Choroid plexus epithelial cell (primary cell): ENCODE data around the gene HOMER3.
"Not testable (repeated sequence)": the region's sequence is repeated elsewhere in the genome, so short reads cannot be mapped to it uniquely, and the experiment has no call there.

Experiments
- DNase-seq: peaks from one replicate; pipeline ENCODE4 v3.0.0-alpha.2; 2010; ENCODE audit warnings: low read depth
- H3K4me3 ChIP-seq: 2 replicates; pipeline ENCODE4 v1.5.1; 2011; ENCODE audit warnings: low read depth, mild to moderate bottlenecking, control low read depth, low read length, moderate library complexity
- CTCF ChIP-seq: conservative IDR thresholded peaks from 2 replicates; pipeline ENCODE4 v1.5.1; 2011; ENCODE audit warnings: low read depth, mild to moderate bottlenecking, control low read depth, inconsistent platforms, low read length, moderate library complexity

Gene HOMER3

DNA sequence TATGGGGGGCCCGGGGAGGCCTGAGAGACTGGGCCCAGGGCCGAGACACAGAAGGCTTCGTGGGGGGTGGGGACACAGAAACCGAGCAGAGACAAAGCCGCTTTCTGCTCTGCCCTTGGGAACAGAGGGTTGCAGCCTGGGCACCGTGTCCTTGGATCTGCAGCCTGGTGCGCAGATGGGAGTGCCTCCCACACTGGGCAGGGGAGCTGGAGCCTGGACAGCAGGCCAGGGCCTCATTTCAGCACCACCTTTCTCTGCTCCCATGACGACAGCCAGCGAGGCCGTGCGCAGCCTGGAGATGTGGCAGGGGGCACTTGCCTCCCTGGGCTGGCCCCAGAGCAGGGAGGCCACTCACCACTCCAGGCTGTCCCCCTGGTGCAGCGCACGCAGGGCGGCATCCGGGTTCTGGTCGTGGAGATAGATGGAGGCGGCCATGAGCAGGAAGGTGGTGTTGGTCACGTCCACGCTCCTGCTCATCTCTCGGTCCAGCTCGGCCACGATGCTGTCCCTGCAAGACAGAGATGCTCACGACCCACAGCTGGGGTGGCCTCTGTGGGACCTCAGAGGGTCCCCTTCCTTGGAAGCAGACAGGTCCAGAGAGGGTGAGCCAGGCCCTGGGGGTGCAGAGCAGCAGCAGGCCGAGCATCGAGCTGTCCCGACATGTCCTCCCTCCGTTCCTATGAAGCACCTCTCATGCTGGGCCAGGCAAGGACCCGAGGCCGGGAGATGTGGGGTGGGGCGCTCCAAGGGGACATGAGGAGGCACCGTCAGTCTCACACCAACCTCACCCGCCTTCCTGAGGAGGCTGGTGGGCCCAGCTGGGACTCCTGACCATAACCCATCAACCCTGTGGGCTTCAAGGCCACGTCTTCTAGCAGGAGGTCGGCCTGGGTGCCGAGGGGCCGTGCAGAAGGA is 34.2 kb downstream of the HOMER3 start:
- TF ChIP-seq CTCF, result no peak
- no peak for DNase-seq
- H3K4me3 ChIP-seq, result no peak overlapping the region

- no peak overlapping the region for H3K4me3 ChIP-seq
- DNase-seq, result no peak
- no peak for TF ChIP-seq CTCF
Observed at GRCh38 chr19:18905513-18906236, 35.3 kb downstream of the HOMER3 start.

DNA sequence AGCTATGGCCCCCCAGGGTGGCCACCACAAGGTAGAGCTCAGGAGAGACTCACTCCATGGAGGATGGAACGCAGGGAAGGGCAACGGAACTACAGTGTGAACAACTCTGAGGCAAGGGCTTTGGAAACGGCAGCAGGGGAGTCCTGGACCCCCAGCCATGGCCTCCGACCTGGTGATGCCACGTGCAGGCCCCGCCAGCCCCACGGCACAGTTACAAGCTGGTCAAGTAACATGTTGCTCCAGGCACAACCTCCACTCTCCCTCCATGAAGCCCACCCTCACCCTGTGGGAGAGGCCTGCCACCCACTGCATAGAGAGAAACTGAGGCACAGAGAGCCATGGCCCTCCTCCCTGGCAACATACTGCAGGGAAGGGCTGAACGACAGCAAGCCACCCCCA is 36.0 kb downstream of the HOMER3 start:
- no peak for DNase-seq
- TF ChIP-seq CTCF, result no peak
- H3K4me3 ChIP-seq, result no peak overlapping the region

DNA sequence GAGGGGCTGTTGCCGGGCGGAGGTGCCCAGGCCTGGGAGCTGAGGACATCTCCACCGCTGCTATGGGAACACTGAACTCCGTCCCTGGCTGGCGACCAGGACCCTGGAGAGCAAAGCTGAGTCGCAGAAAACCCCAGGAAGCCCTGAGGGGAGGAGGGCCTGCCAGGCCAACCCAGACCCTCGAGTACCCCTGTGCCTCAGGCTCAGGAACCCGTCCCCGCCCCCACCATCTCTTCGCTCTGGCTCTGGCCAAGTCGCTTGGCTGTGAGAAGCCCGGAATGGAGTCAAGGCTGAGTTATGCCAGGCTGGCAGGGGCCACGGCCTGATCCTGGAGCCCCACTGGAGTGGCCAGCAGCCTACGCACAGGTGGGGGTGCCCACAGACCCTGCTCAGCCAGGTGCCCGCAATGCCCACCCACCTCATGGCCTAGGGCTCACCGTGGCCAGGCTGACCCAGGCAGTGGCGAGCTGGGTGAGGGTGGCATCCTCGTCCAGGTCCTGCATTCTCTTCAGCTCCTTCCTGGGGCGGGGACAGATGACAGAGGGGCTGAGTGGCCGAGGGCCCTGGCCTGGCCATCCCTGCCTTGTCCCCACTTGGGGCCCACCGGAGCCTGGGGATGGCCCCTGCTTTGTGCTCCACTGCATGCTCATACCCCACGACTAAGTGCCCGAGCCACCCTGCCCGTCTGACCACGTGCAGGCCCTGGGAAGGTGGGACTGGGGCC is 36.5 kb downstream of the HOMER3 start:
- DNase-seq, result no peak
- no peak overlapping the region for H3K4me3 ChIP-seq
- TF ChIP-seq CTCF, result no peak

DNA sequence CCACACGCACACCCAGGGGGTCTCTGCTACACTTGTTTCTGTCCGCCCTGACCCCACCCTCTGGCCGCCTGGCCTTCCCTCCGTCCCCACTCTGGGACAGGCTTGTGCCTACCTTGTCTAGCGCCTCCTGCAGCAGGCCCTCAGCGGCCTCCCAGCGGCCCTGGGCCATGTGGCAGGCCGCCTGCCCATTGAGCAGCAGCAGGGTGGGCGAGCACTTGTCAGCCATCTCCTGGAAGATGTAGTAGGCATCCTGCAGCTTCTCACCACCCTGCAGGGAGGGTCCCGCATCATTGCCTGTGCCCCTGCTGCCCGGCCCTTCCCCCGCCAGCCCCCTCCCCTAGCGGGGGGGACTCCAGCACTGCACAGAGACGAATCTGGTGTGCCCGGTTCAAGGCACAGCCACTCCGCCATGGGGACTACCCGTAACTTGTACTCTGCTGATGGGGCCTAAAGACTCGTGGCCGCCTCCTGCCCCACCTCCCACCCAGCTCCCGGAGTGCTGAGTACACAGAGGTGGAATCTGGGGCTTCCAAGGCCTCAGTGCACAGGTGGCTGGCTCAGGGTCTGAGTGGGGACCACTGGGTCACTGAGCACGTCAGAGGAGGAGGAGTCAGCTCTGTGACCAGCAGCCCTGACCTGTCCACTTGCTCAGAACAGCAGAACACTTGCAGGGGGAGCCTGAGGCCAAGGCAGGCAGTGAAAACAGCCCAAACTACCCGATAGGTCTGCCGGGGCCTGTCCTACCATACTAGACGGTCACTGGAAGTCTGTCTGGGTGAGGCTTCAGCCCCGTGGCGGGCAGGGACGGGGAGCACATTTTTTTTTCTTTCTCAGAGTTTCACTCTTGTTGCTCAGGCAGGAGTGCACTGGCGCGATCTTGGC is 37.6 kb downstream of the HOMER3 start:
- H3K4me3 ChIP-seq, result no peak overlapping the region
- TF ChIP-seq CTCF, result no peak
- DNase-seq, result no peak

GRCh38 chr19:18902519-18902918 is 38.5 kb downstream of the HOMER3 start:
- DNase-seq, H3K4me3 ChIP-seq: not testable (repeated sequence)
